ENCODE measurements around the gene SLC25A42.

- TF ChIP-seq, protein P1, sequence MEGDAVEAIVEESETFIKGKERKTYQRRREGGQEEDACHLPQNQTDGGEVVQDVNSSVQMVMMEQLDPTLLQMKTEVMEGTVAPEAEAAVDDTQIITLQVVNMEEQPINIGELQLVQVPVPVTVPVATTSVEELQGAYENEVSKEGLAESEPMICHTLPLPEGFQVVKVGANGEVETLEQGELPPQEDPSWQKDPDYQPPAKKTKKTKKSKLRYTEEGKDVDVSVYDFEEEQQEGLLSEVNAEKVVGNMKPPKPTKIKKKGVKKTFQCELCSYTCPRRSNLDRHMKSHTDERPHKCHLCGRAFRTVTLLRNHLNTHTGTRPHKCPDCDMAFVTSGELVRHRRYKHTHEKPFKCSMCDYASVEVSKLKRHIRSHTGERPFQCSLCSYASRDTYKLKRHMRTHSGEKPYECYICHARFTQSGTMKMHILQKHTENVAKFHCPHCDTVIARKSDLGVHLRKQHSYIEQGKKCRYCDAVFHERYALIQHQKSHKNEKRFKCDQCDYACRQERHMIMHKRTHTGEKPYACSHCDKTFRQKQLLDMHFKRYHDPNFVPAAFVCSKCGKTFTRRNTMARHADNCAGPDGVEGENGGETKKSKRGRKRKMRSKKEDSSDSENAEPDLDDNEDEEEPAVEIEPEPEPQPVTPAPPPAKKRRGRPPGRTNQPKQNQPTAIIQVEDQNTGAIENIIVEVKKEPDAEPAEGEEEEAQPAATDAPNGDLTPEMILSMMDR (IDR thresholded peaks at IDR 0.05; ENCODE audit: extremely low read depth in 1 of 2, insufficient read depth in 1 of 2, low read depth in 1 of 2, low read length in 2 of 2) = no peak
- TF ChIP-seq MAX (IDR thresholded peaks at IDR 0.05; ENCODE audit: insufficient read depth, insufficient read length) (no peak), POLR2AphosphoS5 (IDR thresholded peaks at IDR 0.05; ENCODE audit: insufficient read depth, low read depth, low read length) (no peak)
Observed at GRCh38 chr19:19087676-19088075, 23.9 kb downstream of the SLC25A42 start.
